Measurements from ENCODE around the gene MAP4K4. TPM values are rescaled to one million over a fixed set of nuclear protein-coding genes. Genes with fewer than 3 reads are reported as not detected.

MAP4K4 gene
- total and polyA plus RNA-seq, 2 of the 4 experiments (the other 2 are of a cell fraction) = 89.4 to 124 TPM

GRCh38 chr2:101831351-101831865 lies 133.9 kb downstream of the MAP4K4 start:
- 60% methylated on average over 1 of the region's 5 CpGs; no CpG with 5 or more reads in 1 of the 2 experiments for WGBS, 2 experiments (ENCODE audit: extremely low coverage in 2 of 2, insufficient read length in 1 of 2)
- Histone ChIP-seq H3K27ac (ENCODE audit: insufficient read depth, low read length) (peak overlapping the region; percentile 28), H4K5ac (ENCODE audit: low read depth, low read length) (peak overlapping the region; percentile 60; the same call in 1 of the 2 replicates), H3K27me3 (ENCODE audit: control insufficient read depth, insufficient read depth, low read length) (no peaks in the 10 kb centered on the region), H3K9me1 (ENCODE audit: insufficient read depth, low read length) (peaks cover 25% of the 10 kb centered on the region), H2BK15ac (ENCODE audit: low read depth, low read length) (peak overlapping the region; percentile 5; the same call in 1 of the 3 replicates), H3K9me3 (ENCODE audit: control insufficient read depth, insufficient read depth, low read length) (no peaks in the 10 kb centered on the region), H3K9ac (ENCODE audit: low read depth, low read length) (no peak overlapping the region), H2BK120ac (ENCODE audit: low read depth, low read length) (no peak overlapping the region), H4K8ac (ENCODE audit: low read depth in 2 of 2, low read length in 2 of 2) (peak overlapping the region in 1 of 2 experiments; percentile 65; a peak in 1 of 4 replicates), H3K18ac (ENCODE audit: low read depth, low read length) (no peak overlapping the region), H3K4me1 (ENCODE audit: control insufficient read depth, insufficient read depth, low read length) (peaks cover 25% of the 10 kb centered on the region), H2BK20ac (ENCODE audit: low read depth, low read length) (no peak overlapping the region), H2AK5ac (ENCODE audit: low read depth, low read length) (no peak overlapping the region), H3K36me3 (ENCODE audit: control insufficient read depth, insufficient read depth, low read length) (peaks cover 32% of the 10 kb centered on the region), H2BK5ac (ENCODE audit: low read depth, low read length, poor library complexity, severe bottlenecking) (peak overlapping the region; percentile 71), H3K79me1 (ENCODE audit: low read depth in 1 of 2, low read length in 2 of 2) (peaks cover 37 to 62% of the 10 kb centered on the region in 2 experiments), H3K4ac (ENCODE audit: low read depth, low read length) (0 out of 2 replicates have a peak overlapping the region, but pooled peaks have one; percentile 12), H3K4me3 (ENCODE audit: insufficient read depth, low read depth, low read length) (no peak overlapping the region), H3K14ac (replicated peaks; ENCODE audit: low read depth, low read length) (no peak overlapping the region; the same call in 1 of the 2 replicates), H4K91ac (ENCODE audit: insufficient read depth, low read depth, low read length) (no peak overlapping the region; the same call in 1 of the 2 replicates), H3K56ac (ENCODE audit: extremely low read depth, insufficient read depth, low read length) (no peak overlapping the region), H4K20me1 (ENCODE audit: insufficient read depth, low read length) (peaks cover 36% of the 10 kb centered on the region; the same call in 1 of the 2 replicates), H2AK9ac (replicated peaks; ENCODE audit: low read depth, low read length, poor library complexity) (peak overlapping the region; percentile 11), H2AFZ (replicated peaks; ENCODE audit: low read length, poor library complexity) (no peak overlapping the region), H3K23ac (ENCODE audit: low read depth, low read length) (no peak overlapping the region), H3K4me2 (ENCODE audit: low read depth, low read length) (no peak overlapping the region)
- ChIA-PET CTCF (interaction anchor here (0.6 to 2.1 kb wide), 25 partner anchors 9 to 490 kb away, joined by 3 to 11 read pairs (median 4); partner anchors contain the start of gene MAP4K4), POLR2A (ENCODE audit: unreplicated experiment) (no interaction called here)
- TF ChIP-seq CTCF (conservative IDR thresholded peaks at IDR 0.05; ENCODE audit: low read depth, low read length) = peak; percentile 71
- TF ChIP-seq CEBPB (IDR thresholded peaks at IDR 0.05; ENCODE audit: low read depth, low read length) = no peak
- peak; percentile 80 for TF ChIP-seq RAD21 (IDR thresholded peaks at IDR 0.05; ENCODE audit: low read length)
- TF ChIP-seq SMC3 (IDR thresholded peaks at IDR 0.05; ENCODE audit: low read depth, low read length) = peak; percentile 93
- in situ Hi-C loops (cut with MboI; ENCODE audit: low sequenced_read_pairs) = loop anchor here (5.0 to 10.0 kb wide), 3 partner anchors 134 to 487 kb away; partner anchors contain the start of gene MAP4K4
- intact Hi-C loops (cut with micrococcal nuclease) = loop anchor here (1.0 to 5.0 kb wide), 5 partner anchors 61 to 489 kb away; no protein-coding TSS in a partner anchor
- BruUV-seq (replicated peaks) = no TSS peak
- ATAC-seq (ENCODE audit: low read depth) (peak; percentile 47), DNase-seq (peak; percentile 78)
- dilution Hi-C loops (cut with HindIII; ENCODE audit: low sequenced_read_pairs, unreplicated experiment) = no loop called here
